ENCODE data around the gene CAPZA1.

The CAPZA1 gene

DNA sequence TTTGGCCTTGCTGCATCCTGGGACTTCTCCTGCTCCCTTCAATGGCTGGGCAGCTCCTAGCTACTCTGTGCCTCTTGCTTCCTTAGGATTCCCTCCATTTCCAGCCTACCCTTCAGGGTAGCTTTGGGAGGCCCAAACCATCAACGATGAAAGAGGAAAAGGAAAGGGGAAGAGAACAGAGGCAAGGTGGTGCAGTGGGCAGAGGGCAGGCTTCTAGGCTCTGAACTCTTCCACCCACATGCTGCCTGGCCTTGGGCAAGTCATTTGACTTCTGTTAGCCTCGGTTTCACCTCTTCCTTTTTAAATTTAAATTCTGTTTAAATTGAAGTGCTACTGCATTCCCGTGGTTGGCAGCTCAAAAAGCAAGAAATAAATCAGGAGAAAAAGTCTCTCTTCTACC, 101.2 kb downstream of the CAPZA1 start (continued):
- TF ChIP-seq ZNF518A (tag by site-specific recombination; conservative IDR thresholded peaks at IDR 0.05; ENCODE audit: low read depth) (no peak), ZBTB17 (tag by site-specific recombination; IDR thresholded peaks at IDR 0.05) (no peak), ZNF211 (tag by site-specific recombination; IDR thresholded peaks at IDR 0.05; ENCODE audit: low read depth) (no peak), ZSCAN5A (tag by site-specific recombination; IDR thresholded peaks at IDR 0.05) (no peak), GLIS1 (tag by site-specific recombination; IDR thresholded peaks at IDR 0.05) (no peak)

All from HEK293 (cell line).